GM19438 (cell line): Measurements from ENCODE around the gene CLEC10A.
"Not testable (repeated sequence)": the region's sequence is repeated elsewhere in the genome, so short reads cannot be mapped to it uniquely, and the experiment has no call there.

ENCODE experiments used
- ATAC-seq: cut with Tn5 transposase; IDR thresholded peaks from one replicate; pipeline ENCODE4 v1.9.1; 2021; ENCODE audit warnings: low read depth; ENCODE audit not compliant: unreplicated experiment

CLEC10A gene, protein sequence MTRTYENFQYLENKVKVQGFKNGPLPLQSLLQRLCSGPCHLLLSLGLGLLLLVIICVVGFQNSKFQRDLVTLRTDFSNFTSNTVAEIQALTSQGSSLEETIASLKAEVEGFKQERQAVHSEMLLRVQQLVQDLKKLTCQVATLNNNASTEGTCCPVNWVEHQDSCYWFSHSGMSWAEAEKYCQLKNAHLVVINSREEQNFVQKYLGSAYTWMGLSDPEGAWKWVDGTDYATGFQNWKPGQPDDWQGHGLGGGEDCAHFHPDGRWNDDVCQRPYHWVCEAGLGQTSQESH

DNA sequence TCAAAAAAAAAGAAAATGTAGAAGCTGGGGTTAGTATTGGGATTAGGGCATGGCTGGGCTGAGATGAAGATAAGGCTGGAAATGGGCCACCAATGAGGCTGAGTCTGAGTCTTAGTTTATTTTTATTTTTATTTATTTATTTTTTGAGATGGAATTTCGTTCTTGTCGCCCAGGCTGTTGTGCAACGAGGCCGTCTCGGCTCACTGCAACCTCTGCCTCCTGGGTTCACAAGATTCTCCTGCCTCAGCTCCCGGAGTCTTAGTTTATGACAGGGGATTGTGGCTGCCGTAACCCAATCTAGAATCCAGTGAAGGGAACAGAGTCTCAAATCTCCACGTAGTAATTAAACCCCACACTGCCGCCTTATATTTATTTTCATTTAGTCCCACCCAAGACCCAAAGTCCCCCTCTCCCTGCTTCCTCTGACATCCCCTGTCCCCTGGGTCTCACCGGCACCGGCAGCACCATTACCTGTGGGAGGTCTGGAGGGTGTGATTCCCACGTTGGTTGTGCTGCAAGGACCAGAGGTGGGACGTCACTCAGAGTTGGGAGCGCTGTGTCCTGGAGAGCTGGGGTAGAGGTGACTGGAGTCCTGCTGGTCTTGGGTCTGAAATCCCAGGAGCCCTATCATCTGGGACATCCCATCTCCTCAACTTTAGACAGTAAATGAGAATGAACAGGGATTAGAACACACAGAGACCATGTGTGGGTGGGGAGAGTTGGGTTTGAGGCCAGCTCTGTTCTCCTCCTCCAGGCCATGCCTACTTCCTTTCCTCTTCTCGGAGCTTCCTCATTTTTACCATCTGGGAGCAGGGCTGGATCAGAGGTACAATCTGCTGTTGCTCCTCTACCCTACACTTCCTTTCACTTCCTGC lies at the start of gene CLEC10A:
TSS of gene CLEC10A (minus strand) at position 671 of the 875 bp plus-strand sequence. CDS start 1,439 bp downstream, outside the sequence.
- no peak for ATAC-seq

DNA sequence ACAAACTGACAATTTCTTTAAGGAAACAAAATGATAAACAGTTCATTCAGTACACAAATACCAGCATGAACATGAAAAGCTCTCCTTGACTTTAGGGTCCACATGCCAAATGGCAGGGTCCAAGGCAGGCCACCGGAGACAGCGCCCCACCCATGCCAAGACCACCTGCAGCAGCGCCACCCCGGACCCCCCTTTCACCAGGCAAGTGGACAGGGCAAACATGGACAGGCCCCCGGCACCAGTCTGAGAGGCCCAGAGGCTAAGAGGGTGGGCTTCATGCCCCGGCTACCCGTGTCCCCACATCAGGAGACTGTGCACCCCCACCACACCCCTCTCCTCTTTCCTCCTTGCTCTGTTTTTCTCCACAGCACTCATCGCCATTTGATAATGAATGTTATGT lies 49.3 kb upstream of the CLEC10A start:
- no peak for ATAC-seq

DNA sequence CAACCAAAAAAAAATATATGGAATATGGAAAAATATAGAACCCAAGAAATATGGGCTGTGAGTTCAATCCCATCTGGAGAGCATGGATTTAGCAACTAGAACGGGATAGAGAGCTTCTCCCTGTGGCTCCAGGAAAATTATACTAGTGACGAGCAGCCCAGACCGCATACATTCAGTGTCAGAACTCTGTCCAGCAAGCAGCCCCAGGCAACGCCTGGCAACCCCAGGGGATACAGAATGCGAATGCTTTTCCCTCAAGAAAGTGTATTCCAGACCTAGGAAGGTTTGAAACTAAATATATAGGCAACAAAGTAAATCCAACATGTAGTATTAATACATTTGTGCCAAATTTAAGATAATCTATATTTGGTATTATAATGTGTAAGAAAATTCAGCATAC lies 48.1 kb upstream of the CLEC10A start:
- ATAC-seq = no peak

DNA sequence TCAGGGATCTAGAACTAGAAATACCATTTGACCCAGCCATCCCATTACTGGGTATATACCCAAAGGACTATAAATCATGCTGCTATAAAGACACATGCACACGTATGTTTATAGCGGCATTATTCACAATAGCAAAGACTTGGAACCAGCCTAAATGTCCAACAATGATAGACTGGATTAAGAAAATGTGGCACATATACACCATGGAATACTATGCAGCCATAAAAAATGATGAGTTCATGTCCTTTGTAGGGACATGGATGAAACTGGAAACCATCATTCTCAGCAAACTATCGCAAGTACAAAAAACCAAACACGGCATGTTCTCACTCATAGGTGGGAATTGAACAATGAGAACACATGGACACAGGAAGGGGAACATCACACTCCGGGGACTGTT lies 47.5 kb upstream of the CLEC10A start:
- ATAC-seq = not testable (repeated sequence)

DNA sequence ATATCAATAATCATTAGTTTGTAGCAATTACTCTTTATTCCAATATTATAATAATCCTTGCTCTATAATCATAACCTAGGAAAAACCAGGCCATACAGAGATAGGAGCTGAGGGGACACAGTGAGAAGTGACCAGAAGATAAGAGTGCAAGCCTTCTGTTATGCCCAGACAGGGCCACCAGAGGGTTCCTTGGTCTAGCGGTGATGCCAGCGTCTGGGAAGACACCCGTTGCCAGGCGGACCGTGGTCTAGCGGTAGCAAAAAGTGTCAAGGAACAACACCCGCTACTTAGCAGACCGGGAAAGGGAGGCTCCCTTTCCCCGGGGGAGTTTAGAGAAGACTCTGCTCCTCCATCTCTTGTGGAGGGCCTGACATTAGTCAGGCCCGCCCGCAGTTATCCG lies 46.3 kb upstream of the CLEC10A start:
- ATAC-seq = not testable (repeated sequence)

DNA sequence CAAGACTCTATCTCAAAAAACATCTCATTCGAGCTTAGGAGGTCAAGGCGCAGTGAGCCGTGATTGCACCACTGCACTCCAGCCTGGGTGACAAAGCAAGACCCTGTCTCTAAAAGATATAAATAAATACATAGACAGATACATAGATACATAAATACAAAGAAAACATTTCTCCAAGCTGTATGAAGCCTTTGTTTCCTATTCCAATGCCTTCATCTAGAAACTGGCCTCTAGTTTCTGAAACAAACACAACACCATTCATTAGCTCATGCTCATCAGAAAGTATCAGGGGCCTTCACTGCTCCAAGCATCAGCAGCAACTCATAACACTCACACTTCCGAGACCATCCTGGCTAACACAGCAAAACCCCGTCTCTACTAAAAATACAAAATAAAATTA lies 44.9 kb upstream of the CLEC10A start:
- ATAC-seq = no peak

DNA sequence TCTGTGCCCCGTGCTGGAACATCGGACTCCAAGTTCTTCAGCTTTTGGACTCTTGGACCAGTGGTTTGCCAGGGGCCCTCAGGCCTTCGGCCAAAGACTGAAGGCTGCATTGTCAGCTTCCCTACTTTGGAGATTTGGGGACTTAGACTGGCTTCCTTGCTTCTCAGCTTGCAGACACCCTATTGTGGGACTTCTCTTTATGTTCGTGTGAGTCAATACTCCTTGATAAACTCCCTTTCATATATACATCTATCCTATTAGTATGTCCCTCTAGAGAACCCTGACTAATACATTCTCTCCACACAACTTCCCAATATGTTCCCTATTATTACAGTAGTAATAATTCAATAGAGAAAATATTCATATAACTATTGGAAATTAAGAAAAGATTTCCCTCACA lies 43.8 kb upstream of the CLEC10A start:
- no peak for ATAC-seq

DNA sequence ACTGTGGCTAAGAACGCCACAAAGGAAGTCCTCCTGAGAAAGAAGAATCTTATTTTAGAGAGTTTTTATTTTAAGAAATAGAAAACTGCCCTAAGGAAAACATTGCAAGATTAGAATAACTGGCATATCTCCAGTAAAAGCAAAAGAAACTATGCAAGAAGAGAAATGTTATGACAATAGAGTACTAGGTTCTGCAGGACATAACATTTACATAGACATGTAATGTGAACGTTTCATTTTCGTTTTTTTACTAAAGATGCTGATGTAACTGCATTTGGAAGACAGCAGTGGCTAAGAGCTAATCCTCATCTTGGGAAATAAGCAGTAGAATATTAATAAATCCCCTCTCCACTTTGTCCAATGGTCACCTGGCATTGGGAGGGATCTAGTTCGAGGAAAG lies 42.3 kb upstream of the CLEC10A start:
- ATAC-seq = no peak

DNA sequence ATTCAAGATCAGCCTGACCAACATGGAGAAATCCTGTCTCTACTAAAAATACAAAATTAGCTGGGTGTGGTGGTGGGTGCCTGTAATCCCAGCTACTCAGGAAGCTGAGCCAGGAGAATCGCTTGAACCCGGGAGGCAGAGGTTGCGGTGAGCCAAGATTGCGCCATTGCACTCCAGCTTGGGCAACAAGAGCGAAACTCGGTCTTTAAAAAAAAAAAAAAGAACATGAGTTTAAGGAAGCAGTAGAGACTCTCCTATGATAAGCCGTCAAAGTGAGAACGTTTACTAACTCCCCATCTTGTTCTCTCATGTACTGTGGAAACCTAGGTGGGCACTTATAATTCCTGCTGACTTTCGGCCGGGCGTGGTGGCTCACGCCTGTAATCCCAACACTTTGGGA lies 40.6 kb upstream of the CLEC10A start:
- ATAC-seq = not testable (repeated sequence)

DNA sequence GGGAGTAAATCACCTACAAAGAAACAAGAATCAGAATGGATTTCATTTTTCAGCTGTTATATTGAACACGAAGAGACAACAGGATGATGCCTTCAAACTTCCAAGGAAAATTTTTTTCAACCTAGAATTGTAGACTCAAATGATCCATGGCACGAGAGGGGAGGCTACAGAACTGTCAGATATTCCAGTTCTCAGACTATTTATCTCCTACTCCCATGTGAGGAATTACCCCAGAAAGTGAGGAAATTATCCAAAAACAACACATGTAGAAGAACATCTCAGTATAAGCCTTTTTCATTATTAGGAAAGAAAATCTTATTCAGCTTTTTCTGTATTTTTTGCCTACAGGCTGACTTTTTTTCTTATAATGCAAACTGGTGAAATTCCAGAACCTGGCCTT lies 40.1 kb upstream of the CLEC10A start:
- ATAC-seq = no peak

DNA sequence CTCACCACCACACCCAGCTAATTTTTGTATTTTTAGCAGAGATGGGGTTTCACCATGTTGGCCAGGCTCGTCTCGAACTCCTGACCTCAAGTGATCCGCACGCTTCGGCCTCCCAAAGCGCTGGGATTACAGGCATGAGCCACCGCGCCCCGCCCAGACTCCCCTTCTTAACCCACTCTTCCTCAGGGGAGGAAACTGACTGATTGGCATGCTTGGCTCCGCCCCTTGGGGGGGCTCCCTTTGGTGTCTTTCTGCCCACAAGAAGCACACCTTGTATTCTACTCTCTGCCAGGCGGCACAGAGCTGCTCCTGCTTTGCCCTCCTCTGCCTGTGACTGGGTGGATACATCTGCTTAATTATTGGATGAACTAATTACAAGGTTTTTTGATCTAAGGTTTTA lies 39.3 kb upstream of the CLEC10A start:
- ATAC-seq = no peak

DNA sequence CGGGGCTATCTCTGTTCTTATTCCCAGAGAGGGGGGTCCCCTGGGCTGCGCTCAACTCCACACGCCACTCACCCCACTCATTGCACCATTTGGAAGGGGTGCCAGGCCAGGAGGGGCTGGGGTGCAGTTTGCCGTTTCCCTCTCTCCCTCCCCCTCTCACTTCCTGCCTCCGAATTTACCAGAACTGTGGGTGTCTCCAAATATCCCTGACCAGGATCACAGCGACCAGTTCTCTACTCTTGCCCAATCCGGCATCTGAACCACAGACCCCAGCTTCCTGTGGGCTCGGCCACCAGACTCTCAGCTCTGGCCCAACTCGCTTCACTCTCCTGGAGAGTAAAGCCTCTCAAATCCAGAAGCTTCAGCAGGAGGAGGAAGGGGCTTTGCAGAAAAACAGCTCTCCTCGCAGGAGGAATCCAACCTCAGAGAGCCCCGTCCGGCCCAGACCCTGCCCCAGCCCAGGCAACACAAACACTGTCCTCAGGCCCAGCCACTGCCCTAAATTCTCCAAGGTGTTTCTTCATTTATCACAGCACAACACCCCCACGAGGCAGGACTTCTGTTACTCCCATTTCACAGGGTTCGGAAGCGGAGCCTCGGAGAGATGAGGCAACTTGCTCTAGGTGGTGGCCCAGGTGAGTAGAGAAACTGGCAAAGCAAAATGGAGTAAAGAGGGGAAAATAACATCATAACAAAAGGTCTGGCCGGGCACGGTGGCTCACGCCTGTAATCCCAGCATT lies 35.0 kb upstream of the CLEC10A start:
- ATAC-seq = no peak

DNA sequence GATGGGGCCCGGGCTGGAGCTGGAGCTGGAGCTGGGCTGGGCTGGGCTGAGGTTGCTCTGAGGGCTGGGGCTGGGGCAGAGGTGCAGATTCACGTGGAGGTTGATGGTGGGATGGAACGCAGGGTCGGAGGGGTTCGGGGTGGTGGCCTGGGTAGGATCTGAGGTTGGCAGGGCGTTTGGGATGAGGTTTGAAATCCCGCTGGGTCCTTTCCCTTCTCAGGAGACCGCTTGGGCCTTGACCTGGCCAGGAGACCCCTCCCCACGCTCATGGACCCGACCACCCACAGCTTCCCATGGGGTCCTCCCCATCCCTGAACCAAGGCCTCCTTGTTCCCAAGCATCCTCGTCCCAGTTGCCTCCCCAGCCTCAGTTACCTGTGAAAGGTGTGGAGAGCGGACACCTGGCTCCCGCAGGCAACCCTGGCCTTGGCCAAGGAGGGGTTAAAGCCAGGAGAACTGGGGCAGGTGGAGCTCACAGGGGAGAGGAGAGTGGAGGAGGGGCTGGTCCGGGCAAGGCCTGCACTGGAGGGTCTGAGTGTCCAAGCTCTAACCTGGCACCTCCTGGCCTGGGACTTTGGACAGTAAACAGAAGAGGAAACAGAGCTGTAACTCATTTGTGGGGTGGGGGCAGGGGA lies 34.3 kb upstream of the CLEC10A start, which contains the start of gene ASGR2:
TSS of gene ASGR2 (minus strand) at position 582 of the 634 bp plus-strand sequence. CDS start 582 bp downstream, outside the sequence.
- no peak for ATAC-seq

DNA sequence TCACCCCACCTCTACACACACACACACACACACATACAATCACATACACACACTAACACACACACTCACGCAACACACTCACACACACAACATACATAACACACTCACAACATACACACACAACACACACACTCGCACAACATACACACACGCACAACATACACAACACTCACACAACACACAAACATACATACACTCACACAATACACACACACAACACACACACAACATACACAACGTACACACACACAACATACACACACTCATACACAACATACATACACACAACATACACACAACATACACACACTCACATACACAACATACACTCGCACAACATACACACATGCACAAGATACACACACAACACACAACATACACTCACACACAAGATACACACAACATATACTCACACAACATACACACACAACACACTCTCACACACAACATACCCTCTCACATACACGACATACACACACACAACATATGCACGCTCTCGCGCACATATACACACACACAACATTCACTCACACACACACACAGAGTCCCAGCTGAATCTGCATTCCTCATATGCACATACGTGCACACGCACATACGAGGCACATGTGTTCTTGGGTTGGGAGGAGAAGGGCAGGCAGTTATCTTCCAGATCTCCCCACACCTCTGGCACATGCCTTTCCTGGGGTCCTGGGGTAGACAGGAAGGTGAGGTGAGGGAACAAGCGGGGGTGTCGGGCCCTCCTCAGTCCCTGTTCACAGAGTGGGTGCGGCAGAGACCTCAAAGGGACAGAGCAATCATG lies 33.4 kb upstream of the CLEC10A start:
- no peak for ATAC-seq

DNA sequence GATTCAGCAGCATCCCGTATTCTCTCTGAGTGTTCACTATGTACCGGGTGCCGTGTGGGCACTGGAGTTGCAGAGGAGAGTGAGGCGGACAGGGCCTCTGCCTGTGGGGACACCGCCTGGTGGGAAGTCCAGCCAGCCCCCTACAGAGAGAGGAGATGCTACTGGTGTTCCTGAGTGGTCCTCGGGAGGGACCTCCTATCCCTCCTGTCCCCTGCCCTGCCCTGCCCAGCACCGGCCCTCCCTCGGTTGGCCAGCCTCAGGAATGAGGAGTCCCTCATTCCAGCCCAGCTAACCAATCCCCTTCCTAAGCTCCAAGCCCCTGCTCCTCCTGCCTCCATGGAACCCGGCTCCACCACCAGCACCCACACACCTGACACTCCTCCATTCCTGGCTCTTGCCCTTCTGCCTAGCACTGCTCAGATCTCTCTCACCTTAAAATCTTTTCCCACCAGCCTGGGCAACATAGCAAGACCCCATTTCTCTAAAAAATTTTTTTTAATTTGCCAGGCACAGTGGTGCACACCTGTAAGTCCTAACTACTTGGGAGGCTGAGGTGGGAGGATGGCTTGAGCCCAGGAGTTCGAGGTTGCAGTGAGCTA lies 32.6 kb upstream of the CLEC10A start:
- ATAC-seq = no peak

DNA sequence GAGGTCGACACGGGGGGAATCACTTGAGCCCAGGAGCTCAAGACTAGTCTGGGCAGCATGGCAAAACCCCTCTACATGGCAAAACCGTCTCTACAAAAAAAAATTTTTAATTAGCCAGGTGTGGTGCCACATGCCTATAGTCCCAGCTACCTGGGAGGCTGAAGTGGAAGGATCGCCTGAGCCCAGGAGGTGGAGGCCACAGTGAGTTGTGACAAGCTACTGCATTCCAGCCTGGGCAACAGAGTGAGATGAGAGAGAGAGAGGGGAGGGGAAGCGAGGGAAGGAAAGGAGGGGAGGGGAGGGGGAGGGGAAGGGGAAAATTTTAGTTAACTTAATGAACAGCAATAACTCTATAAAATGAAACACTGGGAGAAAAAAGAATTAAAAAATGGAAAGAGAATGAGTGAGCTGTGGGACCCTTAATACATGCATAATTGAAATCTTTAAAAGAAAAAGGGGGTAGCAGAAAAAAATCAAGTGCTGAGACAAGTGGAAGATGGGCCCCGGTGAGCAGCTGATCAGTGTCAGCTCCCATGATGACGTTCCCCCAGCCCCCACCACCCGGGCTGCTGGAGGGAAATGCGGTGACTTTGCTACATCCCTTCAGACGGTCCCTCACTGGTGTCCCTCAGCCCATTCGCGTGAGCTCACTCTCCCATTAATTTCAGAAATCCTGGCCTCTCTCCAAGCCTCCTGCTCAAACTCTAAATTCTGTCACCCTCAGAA lies 31.9 kb upstream of the CLEC10A start:
- no peak for ATAC-seq

DNA sequence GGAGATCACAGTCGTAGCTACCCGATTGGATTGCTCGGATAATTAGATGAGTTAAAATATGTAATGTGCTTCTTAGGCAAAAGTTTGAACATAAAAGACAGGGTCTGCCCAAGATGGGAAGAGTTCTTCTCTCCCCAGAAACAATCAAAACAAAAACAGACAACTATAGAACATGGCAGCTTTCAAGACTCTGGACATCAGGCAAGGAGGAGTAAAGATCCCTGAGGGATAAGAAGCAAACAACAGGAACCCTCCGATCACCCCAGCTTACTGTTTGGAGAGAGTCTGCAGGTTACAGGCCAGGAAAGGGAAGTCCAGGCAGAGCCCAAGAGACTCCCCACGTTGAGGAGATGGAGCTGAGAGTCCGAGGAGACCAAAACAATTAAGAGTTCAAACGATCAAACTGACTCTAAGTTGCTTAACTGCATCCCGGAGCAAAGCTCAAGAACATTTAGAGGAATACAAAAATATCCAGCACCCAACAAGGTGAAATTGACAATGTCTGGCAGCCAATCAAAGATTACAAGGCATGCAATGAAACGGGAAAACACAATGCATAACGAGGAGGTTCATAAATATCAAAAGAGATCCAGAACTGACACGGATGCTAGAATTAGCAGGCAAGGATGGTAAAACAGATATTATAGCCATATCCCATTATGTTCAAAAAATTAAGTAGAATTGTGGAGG lies 30.7 kb upstream of the CLEC10A start:
- ATAC-seq = no peak
